H9 (cell line): ENCODE measurements around the gene TRPM2. TPM values are rescaled to one million over a fixed set of nuclear protein-coding genes. Genes with fewer than 3 reads are reported as not detected.

ENCODE experiments used
- DNase-seq: peaks from one replicate; pipeline ENCODE4 v3.0.0-alpha.2; 2017
- H2AFZ ChIP-seq: one replicate; pipeline ENCODE4 v1.6.1; 2013; ENCODE audit warnings: mild to moderate bottlenecking, low read length, control low read depth, moderate library complexity
- H2AK5ac ChIP-seq: 2 replicates; pipeline ENCODE4 v1.6.1; 2013; ENCODE audit warnings: low read length, control low read depth, mixed read lengths; ENCODE audit not compliant: insufficient read length
- H2BK120ac ChIP-seq: one replicate; pipeline ENCODE4 v1.6.1; 2013; ENCODE audit warnings: low read depth, mild to moderate bottlenecking, low read length, control low read depth, inconsistent platforms; ENCODE audit not compliant: poor library complexity, severe bottlenecking
- H2BK12ac ChIP-seq: 2 replicates; pipeline ENCODE4 v1.6.1; 2013; ENCODE audit warnings: low read length, control low read depth, mixed read lengths, low read depth; ENCODE audit not compliant: insufficient read length
- H2BK15ac ChIP-seq: 2 replicates; pipeline ENCODE4 v1.6.1; 2013; ENCODE audit warnings: low read depth, low read length, control low read depth
- H2BK20ac ChIP-seq: one replicate; pipeline ENCODE4 v1.6.1; 2013; ENCODE audit warnings: low read depth, mild to moderate bottlenecking, low read length, control low read depth, inconsistent platforms; ENCODE audit not compliant: poor library complexity, severe bottlenecking
- H2BK5ac ChIP-seq: 2 replicates; pipeline ENCODE4 v1.6.1; 2013; ENCODE audit warnings: low read length, control low read depth, mixed read lengths; ENCODE audit not compliant: insufficient read length
- H3K14ac ChIP-seq: 2 replicates; pipeline ENCODE4 v1.6.1; 2013; ENCODE audit warnings: low read length, control low read depth; ENCODE audit not compliant: insufficient read depth
- H3K18ac ChIP-seq: 2 replicates; pipeline ENCODE4 v1.6.1; 2013; ENCODE audit warnings: low read depth, mild to moderate bottlenecking, mixed read lengths, low read length, control low read depth; ENCODE audit not compliant: insufficient read length
- H3K23ac ChIP-seq: 2 replicates; pipeline ENCODE4 v1.6.1; 2013; ENCODE audit warnings: low read length, control low read depth, mixed read lengths, low read depth; ENCODE audit not compliant: insufficient read length
- H3K23me2 ChIP-seq: 2 replicates; pipeline ENCODE4 v1.6.1; 2013; ENCODE audit warnings: low read depth, mild to moderate bottlenecking, mixed read lengths, low read length, control low read depth; ENCODE audit not compliant: insufficient read length, poor library complexity, severe bottlenecking
- H3K27ac ChIP-seq: 2 replicates; pipeline ENCODE4 v1.5.1; 2013; ENCODE audit warnings: low read length, control low read depth, mixed read lengths, low read depth; ENCODE audit not compliant: insufficient read length
- H3K27me3 ChIP-seq: 2 replicates; pipeline ENCODE4 v1.6.1; 2013; ENCODE audit warnings: low read length, control low read depth, inconsistent platforms; ENCODE audit not compliant: insufficient read depth
- H3K4ac ChIP-seq: 2 replicates; pipeline ENCODE4 v1.6.1; 2013; ENCODE audit warnings: low read depth, mild to moderate bottlenecking, control low read depth, inconsistent platforms, low read length, moderate library complexity
- H3K4me1 ChIP-seq: 2 replicates; pipeline ENCODE4 v1.6.1; 2013; ENCODE audit warnings: low read length, control low read depth, inconsistent platforms; ENCODE audit not compliant: insufficient read depth
- H3K4me2 ChIP-seq: 2 replicates; pipeline ENCODE4 v1.6.1; 2013; ENCODE audit warnings: low read length, control low read depth, mixed read lengths; ENCODE audit not compliant: insufficient read length, insufficient read depth
- H3K56ac ChIP-seq: 2 replicates; pipeline ENCODE4 v1.6.1; 2013; ENCODE audit warnings: low read depth, mild to moderate bottlenecking, mixed read lengths, low read length, control low read depth; ENCODE audit not compliant: insufficient read length
- H3K79me1 ChIP-seq: 2 replicates; pipeline ENCODE4 v1.6.1; 2013; ENCODE audit warnings: low read depth, mild to moderate bottlenecking, moderate library complexity, low read length, control low read depth, inconsistent platforms; ENCODE audit not compliant: insufficient read depth, poor library complexity, severe bottlenecking
- H3K79me2 ChIP-seq: 2 replicates; pipeline ENCODE4 v1.6.1; 2013; ENCODE audit warnings: low read length, control low read depth, inconsistent platforms; ENCODE audit not compliant: insufficient read depth
- H3K9ac ChIP-seq: 2 replicates; pipeline ENCODE4 v1.6.1; 2013; ENCODE audit warnings: low read length, control low read depth, mixed read lengths; ENCODE audit not compliant: insufficient read length; ENCODE audit errors: extremely low read depth
- H3K9me3 ChIP-seq: one replicate; pipeline ENCODE4 v1.6.1; 2013; ENCODE audit warnings: low read depth, low read length, inconsistent platforms; ENCODE audit not compliant: control insufficient read depth
- H3T11ph ChIP-seq: one replicate; pipeline ENCODE4 v1.6.1; 2013; ENCODE audit warnings: mild to moderate bottlenecking, low read length, control low read depth, inconsistent platforms
- H4K20me1 ChIP-seq: one replicate; pipeline ENCODE4 v1.6.1; 2013; ENCODE audit not compliant: control insufficient read depth, insufficient read length, insufficient read depth
- H4K5ac ChIP-seq: 2 replicates; pipeline ENCODE4 v1.6.1; 2013; ENCODE audit warnings: low read depth, mild to moderate bottlenecking, mixed read lengths, low read length, control low read depth; ENCODE audit not compliant: insufficient read length
- H4K8ac ChIP-seq: replicated peaks from 2 replicates; pipeline ENCODE4 v1.6.1; 2013; ENCODE audit warnings: low read length, control low read depth, mixed read lengths, low read depth; ENCODE audit not compliant: insufficient read length
- H4K91ac ChIP-seq: 2 replicates; pipeline ENCODE4 v1.6.1; 2013; ENCODE audit warnings: low read depth, mild to moderate bottlenecking, moderate library complexity, mixed read lengths, low read length, control low read depth; ENCODE audit not compliant: insufficient read length
- H3K27ac Mint-ChIP-seq, 3 experiments: 2 replicates in 2 of 3; 3 replicates in 1 of 3; pipeline ENCODE4 v1.8.0; 2020 to 2021; ENCODE audit warnings: mixed read lengths in 3 of 3, mild to moderate bottlenecking in 1 of 3, moderate library complexity in 1 of 3
- H3K27me3 Mint-ChIP-seq: 2 replicates; pipeline ENCODE4 v1.8.0; 2021; ENCODE audit warnings: low read depth, mild to moderate bottlenecking, moderate library complexity, mixed read lengths
- H3K36me3 Mint-ChIP-seq, 3 experiments: 2 replicates in 2 of 3; 3 replicates in 1 of 3; pipeline ENCODE4 v1.8.0; 2020 to 2021; ENCODE audit warnings: low read depth in 3 of 3, mixed read lengths in 3 of 3; ENCODE audit not compliant: insufficient read depth in 1 of 3
- H3K4me1 Mint-ChIP-seq, 2 experiments: 2 replicates each; pipeline ENCODE4 v1.8.0; 2020; ENCODE audit warnings: mixed read lengths in 2 of 2
- H3K4me3 Mint-ChIP-seq, 2 experiments: 2 replicates in 1 of 2; 3 replicates in 1 of 2; pipeline ENCODE4 v1.8.0; 2020 to 2021; ENCODE audit warnings: mild to moderate bottlenecking in 2 of 2, mixed read lengths in 2 of 2, moderate library complexity in 1 of 2
- H3K9me3 Mint-ChIP-seq, 2 experiments: 2 replicates in 1 of 2; 3 replicates in 1 of 2; pipeline ENCODE4 v1.8.0; 2020; ENCODE audit warnings: mild to moderate bottlenecking in 2 of 2, mixed read lengths in 2 of 2, moderate library complexity in 1 of 2
- CTCF ChIP-seq: fragments of 200-600 bp; sonication (generic); conservative IDR thresholded peaks from 3 replicates; pipeline ENCODE4 v1.8.0; 2021; ENCODE audit warnings: antibody characterized with exemption, mild to moderate bottlenecking
- WGBS: extraction: QIAGEN DNeasy Blood & Tissue Kit; methylation state at CpG from one replicate; pipeline ENCODE4 v1.1.7; 2013; ENCODE audit warnings: missing lambda C conversion rate, low lambda C conversion rate, mixed read lengths; ENCODE audit not compliant: insufficient read length; ENCODE audit errors: extremely low coverage; 5-methylcytosine and 5-hydroxymethylcytosine counted together
- total RNA-seq: library from RNA; stranded (reverse); gene quantifications from 2 replicates; pipeline ENCODE4 v1.2.1, GENCODE V29; 2021

Gene TRPM2
- total RNA-seq, 1 experiment from 2014 or later = 0.68 TPM

GRCh38 chr21:44453120-44453519 is 99.7 kb downstream of the TRPM2 start:
- Histone ChIP-seq H3K4me1 (no peaks in the 10 kb centered on the region), H3K4me2 (no peak overlapping the region), H3K9ac (no peak overlapping the region), H4K20me1 (no peaks in the 10 kb centered on the region), H2BK15ac (no peak overlapping the region), H2BK12ac (no peak overlapping the region), H3K23me2 (peaks cover 7% of the 10 kb centered on the region), H2BK120ac (no peak overlapping the region), H4K91ac (no peak overlapping the region), H2AFZ (no peak overlapping the region), H3K9me3 (no peaks in the 10 kb centered on the region), H3K27ac (no peak overlapping the region), H3K79me1 (no peaks in the 10 kb centered on the region), H4K8ac (no peak overlapping the region), H3K23ac (no peak overlapping the region), H3K4ac (no peak overlapping the region), H3K79me2 (no peaks in the 10 kb centered on the region), H3K14ac (no peak overlapping the region), H3T11ph (no peak overlapping the region), H3K56ac (no peak overlapping the region), H2BK20ac (no peak overlapping the region), H3K18ac (no peak overlapping the region), H4K5ac (no peak overlapping the region), H3K27me3 (no peaks in the 10 kb centered on the region), H2AK5ac (no peak overlapping the region), H2BK5ac (no peak overlapping the region)
- peaks cover 35% of the 10 kb centered on the region for H3K27me3 Mint-ChIP-seq
- peaks cover 4 to 11% of the 10 kb centered on the region in 2 experiments; a peak in 3 of 4 replicates for H3K4me1 Mint-ChIP-seq
- H3K36me3 Mint-ChIP-seq = no peaks in the 10 kb centered on the region
- H3K9me3 Mint-ChIP-seq = no peaks in the 10 kb centered on the region; a peak in 1 of 5 replicates
- H3K4me3 Mint-ChIP-seq = no peak overlapping the region
- TF ChIP-seq CTCF = no peak
- H3K27ac Mint-ChIP-seq = no peak overlapping the region
- DNase-seq = no peak
- WGBS = no CpG with 5 or more reads among the region's 3 CpGs
